H1 (cell line): ENCODE measurements around the gene POLR3F. TPM values are rescaled to one million over a fixed set of nuclear protein-coding genes. Genes with fewer than 3 reads are reported as not detected.

Experiments
- CTCF ChIA-PET: fragments of 300-600 bp; sonication (Branson Sonifier 250); formaldehyde crosslinking; loops from one replicate; lab custom pipeline; 2021; ENCODE audit not compliant: partially characterized antibody; lab: Charles Lee
- POLR2A ChIA-PET: fragments of 300-600 bp; sonication (Branson Sonifier 250); formaldehyde crosslinking; loops from one replicate; lab custom pipeline; 2021; ENCODE audit warnings: inconsistent platforms; ENCODE audit not compliant: partially characterized antibody; lab: Charles Lee
- DNase-seq, 2 experiments: peaks; one replicate each; pipeline versions ENCODE4 v3.0.0 to v3.0.0-alpha.2; 2010 to 2022; ENCODE audit warnings: low spot score in 2 of 2, low read depth in 1 of 2, mixed read lengths in 1 of 2
- FAIRE-seq: peaks from 2 replicates; lab custom pipeline; 2011; peaks lifted over from hg19 to GRCh38; lab: Jason Lieb, UNC
- H2AFZ ChIP-seq: 2 replicates; pipeline ENCODE4 v1.8.1; 2012; ENCODE audit warnings: low read length, inconsistent platforms
- H2AK5ac ChIP-seq: 2 replicates; pipeline ENCODE4 v1.6.1; 2013; ENCODE audit warnings: low read depth, low read length
- H2BK120ac ChIP-seq: replicated peaks from 2 replicates; pipeline ENCODE3; 2013; ENCODE audit warnings: low read depth, low read length, inconsistent platforms
- H2BK12ac ChIP-seq: 2 replicates; pipeline ENCODE4 v1.6.1; 2013; ENCODE audit warnings: low read depth, low read length
- H2BK15ac ChIP-seq: 2 replicates; pipeline ENCODE4 v1.6.1; 2013; ENCODE audit warnings: low read length
- H2BK20ac ChIP-seq: 2 replicates; pipeline ENCODE4 v1.6.1; 2013; ENCODE audit warnings: low read length
- H2BK5ac ChIP-seq: 2 replicates; pipeline ENCODE4 v1.6.1; 2013; ENCODE audit warnings: low read depth, low read length
- H3K14ac ChIP-seq: 2 replicates; pipeline ENCODE4 v1.6.1; 2013; ENCODE audit warnings: inconsistent platforms; ENCODE audit not compliant: insufficient read length
- H3K18ac ChIP-seq: 2 replicates; pipeline ENCODE4 v1.6.1; 2013; ENCODE audit warnings: low read length; ENCODE audit errors: extremely low read depth
- H3K23ac ChIP-seq: 2 replicates; pipeline ENCODE4 v1.6.1; 2013; ENCODE audit warnings: inconsistent platforms; ENCODE audit not compliant: insufficient read length
- H3K23me2 ChIP-seq: 2 replicates; pipeline ENCODE4 v1.6.1; 2013; ENCODE audit warnings: low read depth, low read length
- H3K27ac ChIP-seq: 2 replicates; pipeline ENCODE4 v1.6.1; 2011; ENCODE audit warnings: low read depth, low read length, inconsistent platforms
- H3K27me3 ChIP-seq, 4 experiments: replicated peaks in 1 of 4; 1 replicate in 1 of 4; 2 replicates in 3 of 4; pipeline versions ENCODE4 v1.6.1 to v1.8.1; 2011 to 2013; ENCODE audit warnings: low read length in 3 of 4, mild to moderate bottlenecking in 3 of 4, inconsistent platforms in 2 of 4, mixed read lengths in 2 of 4, moderate library complexity in 1 of 4; ENCODE audit not compliant: control insufficient read depth in 3 of 4, insufficient read depth in 3 of 4; ENCODE audit errors: extremely low read depth in 1 of 4
- H3K36me3 ChIP-seq, 4 experiments: 2 replicates each; pipeline versions ENCODE4 v1.6.1 to v1.8.1; 2011 to 2013; ENCODE audit warnings: mild to moderate bottlenecking in 4 of 4, low read length in 3 of 4, moderate library complexity in 2 of 4, control low read depth in 1 of 4, inconsistent platforms in 1 of 4; ENCODE audit not compliant: insufficient read depth in 4 of 4, control insufficient read depth in 2 of 4
- H3K4ac ChIP-seq: replicated peaks from 2 replicates; pipeline ENCODE3; 2013; ENCODE audit warnings: low read length, low read depth, mixed read lengths, inconsistent platforms; ENCODE audit not compliant: insufficient read length
- H3K4me1 ChIP-seq, 4 experiments: replicated peaks in 1 of 4; 1 replicate in 1 of 4; 2 replicates in 3 of 4; pipeline versions ENCODE4 v1.6.1 to v1.8.1; 2011 to 2013; ENCODE audit warnings: low read length in 3 of 4, inconsistent platforms in 2 of 4, mixed read lengths in 1 of 4; ENCODE audit not compliant: insufficient read depth in 4 of 4, control insufficient read depth in 3 of 4
- H3K4me2 ChIP-seq, 2 experiments: 2 replicates each; pipeline versions ENCODE4 v1.6.1 to v1.8.1; 2011 to 2013; ENCODE audit warnings: low read depth in 2 of 2, low read length in 2 of 2, control low read depth in 1 of 2, inconsistent platforms in 1 of 2, mild to moderate bottlenecking in 1 of 2; ENCODE audit not compliant: insufficient read depth in 1 of 2
- H3K4me3 ChIP-seq, 4 experiments: fragments of 200-600, 300-600 bp in 1 of 4; sonication (generic), shearing (Covaris generic), sonication (Bioruptor Twin) in 1 of 4; 2 replicates each; pipeline versions ENCODE4 v1.5.1 to v1.8.1; 2011 to 2016; ENCODE audit warnings: low read length in 4 of 4, low read depth in 3 of 4, control low read depth in 2 of 4, inconsistent platforms in 2 of 4, mild to moderate bottlenecking in 2 of 4, mixed read lengths in 1 of 4, moderate library complexity in 1 of 4; ENCODE audit not compliant: insufficient read depth in 2 of 4; ENCODE audit errors: extremely low read depth in 1 of 4
- H3K56ac ChIP-seq: replicated peaks from 2 replicates; pipeline ENCODE3; 2013; ENCODE audit warnings: low read depth, mild to moderate bottlenecking, mixed read lengths, low read length, inconsistent platforms; ENCODE audit not compliant: insufficient read length
- H3K79me1 ChIP-seq: 2 replicates; pipeline ENCODE4 v1.6.1; 2013; ENCODE audit warnings: low read depth, low read length, control low read depth
- H3K79me2 ChIP-seq, 2 experiments: 2 replicates each; pipeline versions ENCODE4 v1.6.1 to v1.8.1; 2012 to 2013; ENCODE audit warnings: low read length in 2 of 2, mild to moderate bottlenecking in 2 of 2, inconsistent platforms in 1 of 2; ENCODE audit not compliant: insufficient read depth in 2 of 2, control insufficient read depth in 1 of 2
- H3K9ac ChIP-seq, 4 experiments: replicated peaks in 1 of 4; 1 replicate in 1 of 4; 2 replicates in 3 of 4; pipeline versions ENCODE4 v1.6.1 to v1.8.1; 2011 to 2013; ENCODE audit warnings: low read depth in 3 of 4, low read length in 3 of 4, control low read depth in 2 of 4, mild to moderate bottlenecking in 2 of 4, moderate library complexity in 2 of 4, inconsistent platforms in 1 of 4; ENCODE audit errors: extremely low read depth in 1 of 4
- H3K9me3 ChIP-seq, 2 experiments: 2 replicates each; pipeline versions ENCODE4 v1.6.1 to v1.8.1; 2012 to 2013; ENCODE audit warnings: mild to moderate bottlenecking in 2 of 2, moderate library complexity in 2 of 2, control low read depth in 1 of 2, inconsistent platforms in 1 of 2, low read depth in 1 of 2, low read length in 1 of 2, mixed read lengths in 1 of 2; ENCODE audit not compliant: insufficient read depth in 2 of 2
- H4K20me1 ChIP-seq, 2 experiments: replicated peaks in 1 of 2; 2 replicates each; pipeline versions ENCODE3 to v1.8.1; 2011 to 2013; ENCODE audit warnings: inconsistent platforms in 2 of 2, low read length in 2 of 2, mild to moderate bottlenecking in 1 of 2; ENCODE audit not compliant: insufficient read depth in 2 of 2, control insufficient read depth in 1 of 2
- H4K5ac ChIP-seq: 2 replicates; pipeline ENCODE4 v1.6.1; 2013; ENCODE audit warnings: low read length, low read depth, mixed read lengths, inconsistent platforms; ENCODE audit not compliant: insufficient read length
- H4K8ac ChIP-seq: 2 replicates; pipeline ENCODE4 v1.8.0; 2013; ENCODE audit warnings: mild to moderate bottlenecking, moderate library complexity, low read length, inconsistent platforms; ENCODE audit not compliant: insufficient read depth; ENCODE audit errors: extremely low read depth
- H4K91ac ChIP-seq: replicated peaks from 2 replicates; pipeline ENCODE3; 2013; ENCODE audit warnings: low read length, mixed read lengths, inconsistent platforms; ENCODE audit not compliant: insufficient read length
- KDM4A ChIP-seq: IDR thresholded peaks from one replicate; pipeline ENCODE4 v1.7.1; 2012; ENCODE audit warnings: low read depth, mild to moderate bottlenecking, moderate library complexity, low read length, inconsistent platforms; ENCODE audit not compliant: severe bottlenecking
- NRF1 ChIP-seq: IDR thresholded peaks from 2 replicates; pipeline ENCODE4 v1.6.1; 2011; ENCODE audit warnings: mild to moderate bottlenecking, low read depth, low read length, improper control_type of control experiment
- RNF2 ChIP-seq: fragments of 200-900, 300-1000 bp; sonication (generic); IDR thresholded peaks from 2 replicates; pipeline ENCODE4 v1.7.1; 2016; ENCODE audit warnings: borderline replicate concordance, low read depth, mild to moderate bottlenecking, antibody characterized with exemption, low read length; ENCODE audit not compliant: poor library complexity, severe bottlenecking; ENCODE audit errors: missing control alignments
- whole genome bisulfite sequencing, 2 experiments: shearing (Covaris generic) in 1 of 2; methylation state at CpG; one replicate each; pipeline versions ENCODE4 v1.1.6 to v1.1.7; 2013 to 2015; ENCODE audit warnings: low lambda C conversion rate in 2 of 2, mixed read lengths in 2 of 2, inconsistent platforms in 1 of 2, low coverage in 1 of 2, missing lambda C conversion rate in 1 of 2; ENCODE audit not compliant: insufficient replicate concordance in 2 of 2, insufficient coverage in 1 of 2, insufficient read length in 1 of 2; ENCODE audit errors: extremely low coverage in 1 of 2, missing lambda C conversion rate in 1 of 2; 5-methylcytosine and 5-hydroxymethylcytosine counted together
- polyA plus RNA-seq, 7 experiments: library from polyadenylated mRNA; depleted of rRNA in 3 of 7; stranded (reverse) in 5 of 7; unstranded in 2 of 7; fragments of >200 nt in 5 of 7; fragments of 200-250 nt in 2 of 7; gene quantifications; 1 replicate in 5 of 7; 2 replicates in 1 of 7; 4 replicates in 1 of 7; pipeline versions ENCODE4 v1.2.1 to v1.2.3, GENCODE V29; 2011 to 2013; ENCODE audit warnings: missing spikeins in 2 of 7, mixed read lengths in 2 of 7
- total RNA-seq: library from RNA; stranded (reverse); fragmentation: NEBNext Ultra II Directional; extraction: Animal tissue kit (Norgen Biotek cat#: 25700); gene quantifications from 2 replicates; pipeline ENCODE4 v1.2.1, GENCODE V29; 2021

POLR3F gene
- total and polyA plus RNA-seq, 2 of the 8 experiments (the other 6 are each of a cell fraction or from before 2014, with no cell fraction given) = 5.7 to 14.0 TPM

DNA sequence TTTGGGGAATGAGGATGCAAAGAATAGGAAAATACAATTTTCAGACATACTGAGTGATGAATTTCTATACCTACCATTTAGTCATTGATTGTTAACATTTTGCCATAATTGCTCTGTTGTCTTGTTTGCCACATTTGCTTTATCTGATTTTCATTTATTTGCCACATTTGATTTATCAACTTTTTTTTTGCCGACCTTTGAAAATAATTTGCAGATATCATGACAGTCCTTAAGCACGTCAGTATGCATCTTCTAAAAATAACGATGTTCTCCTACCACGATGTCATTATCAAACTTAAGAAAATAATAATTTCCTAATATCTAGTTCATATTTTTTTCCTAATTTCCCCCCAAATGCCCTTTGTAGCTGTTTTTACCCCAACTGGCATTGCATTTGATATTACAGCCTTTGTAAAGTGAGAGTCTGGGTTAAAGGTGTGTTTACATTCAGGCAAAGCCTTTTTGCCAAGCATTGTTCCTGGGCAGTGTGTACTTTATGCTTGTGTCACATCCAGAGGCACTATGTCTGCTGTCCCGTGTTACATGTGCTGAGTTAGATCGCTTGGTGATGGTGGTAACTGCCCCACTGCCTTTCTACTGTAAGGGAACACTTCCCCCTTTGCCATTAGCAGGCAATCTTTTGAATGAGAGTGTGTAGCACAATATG, 66.9 kb downstream of the POLR3F start:
- Histone ChIP-seq H3K9ac (no peak overlapping the region), H3K27me3 (no peaks in the 10 kb centered on the region), H3K14ac (no peak overlapping the region), H3K23ac (no peak overlapping the region), H3K36me3 (peaks cover 16 to 58% (median 47%) of the 10 kb centered on the region in 4 experiments), H3K18ac (no peak overlapping the region), H3K56ac (no peak overlapping the region), H2AFZ (no peak overlapping the region), H4K91ac (no peak overlapping the region), H4K8ac (no peak overlapping the region), H3K4me3 (no peak overlapping the region), H3K4me1 (no peaks in the 10 kb centered on the region), H2AK5ac (no peak overlapping the region), H2BK5ac (no peak overlapping the region), H3K23me2 (no peaks in the 10 kb centered on the region), H3K9me3 (no peaks in the 10 kb centered on the region), H3K4me2 (no peak overlapping the region), H2BK20ac (no peak overlapping the region), H2BK15ac (no peak overlapping the region), H4K5ac (no peak overlapping the region), H3K79me1 (no peaks in the 10 kb centered on the region; the same call in none of the 2 replicates), H3K27ac (no peak overlapping the region), H3K4ac (no peak overlapping the region), H4K20me1 (peaks cover 2% of the 10 kb centered on the region in 2 experiments), H2BK12ac (no peak overlapping the region), H2BK120ac (no peak overlapping the region), H3K79me2 (no peaks in the 10 kb centered on the region)
- ChIA-PET CTCF (no interaction called here), POLR2A (no interaction called here)
- DNase-seq (no peak), FAIRE-seq (no peak)
- WGBS, 2 experiments = 82% methylated on average over 6 of the region's 6 CpGs; no CpG with 5 or more reads in 1 of the 2 experiments
- TF ChIP-seq KDM4A (no peak), RNF2 (no peak), NRF1 (no peak)
